MCF 10A (cell line): ENCODE measurements around the gene BCL2L11. TPM values are rescaled to one million over a fixed set of nuclear protein-coding genes. Genes with fewer than 3 reads are reported as not detected.

Source experiments
- BruUV-seq: library from RNA; stranded (reverse); fragments of 400-500 nt; replicated peaks from 2 replicates; lab custom pipeline; 2021; lab: Mats Ljungman, UMichigan
- CTCF ChIA-PET: fragments of 300-600 bp; sonication (Branson Sonifier 250); formaldehyde crosslinking; extraction: SDS; loops from one replicate; lab custom pipeline; 2021; ENCODE audit warnings: antibody characterized with exemption, inconsistent platforms; lab: Yijun Ruan, JAX
- POLR2A ChIA-PET: fragments of 300-600, 350-650 bp; sonication (Branson Sonifier 250); formaldehyde crosslinking; extraction: SDS; loops from one replicate; lab custom pipeline; 2020; ENCODE audit warnings: antibody characterized with exemption, inconsistent platforms; lab: Yijun Ruan, JAX
- DNase-seq: peaks from one replicate; pipeline ENCODE4 v3.0.0-alpha.2; 2018; ENCODE audit not compliant: unreplicated experiment
- H3K27ac Mint-ChIP-seq: one replicate; pipeline ENCODE4 v1.8.0; 2022; ENCODE audit warnings: mild to moderate bottlenecking, low read depth, mixed read lengths; ENCODE audit not compliant: unreplicated experiment
- H3K27me3 Mint-ChIP-seq: one replicate; pipeline ENCODE4 v1.8.0; 2022; ENCODE audit warnings: mixed read lengths; ENCODE audit not compliant: insufficient read depth, unreplicated experiment
- H3K36me3 Mint-ChIP-seq: one replicate; pipeline ENCODE4 v1.8.0; 2022; ENCODE audit warnings: mild to moderate bottlenecking, moderate library complexity, mixed read lengths; ENCODE audit not compliant: insufficient read depth, unreplicated experiment
- H3K4me1 Mint-ChIP-seq: one replicate; pipeline ENCODE4 v1.8.0; 2022; ENCODE audit warnings: mixed read lengths; ENCODE audit not compliant: insufficient read depth, unreplicated experiment
- H3K4me3 Mint-ChIP-seq: one replicate; pipeline ENCODE4 v1.8.0; 2022; ENCODE audit warnings: mild to moderate bottlenecking, moderate library complexity, mixed read lengths; ENCODE audit not compliant: unreplicated experiment
- H3K9me3 Mint-ChIP-seq: one replicate; pipeline ENCODE4 v1.8.0; 2022; ENCODE audit warnings: mixed read lengths; ENCODE audit not compliant: unreplicated experiment
- intact Hi-C: fragments of 100-400 bp; cut with micrococcal nuclease; formaldehyde crosslinking; loops from 2 replicates; pipeline ENCODE4 v1.14.1; 2022
- total RNA-seq: library from RNA; stranded (reverse); gene quantifications from 2 replicates; pipeline ENCODE4 v1.2.3, GENCODE V29; 2022
- TF ChIP-seq, protein P1 (sequence below): fragments of 200-600 bp; IDR thresholded peaks from one replicate; pipeline ENCODE4 v1.8.0; 2022; ENCODE audit warnings: antibody characterized with exemption, mild to moderate bottlenecking; ENCODE audit not compliant: unreplicated experiment

BCL2L11 gene
- total RNA-seq, 1 experiment from 2014 or later = 5.8 TPM

DNA sequence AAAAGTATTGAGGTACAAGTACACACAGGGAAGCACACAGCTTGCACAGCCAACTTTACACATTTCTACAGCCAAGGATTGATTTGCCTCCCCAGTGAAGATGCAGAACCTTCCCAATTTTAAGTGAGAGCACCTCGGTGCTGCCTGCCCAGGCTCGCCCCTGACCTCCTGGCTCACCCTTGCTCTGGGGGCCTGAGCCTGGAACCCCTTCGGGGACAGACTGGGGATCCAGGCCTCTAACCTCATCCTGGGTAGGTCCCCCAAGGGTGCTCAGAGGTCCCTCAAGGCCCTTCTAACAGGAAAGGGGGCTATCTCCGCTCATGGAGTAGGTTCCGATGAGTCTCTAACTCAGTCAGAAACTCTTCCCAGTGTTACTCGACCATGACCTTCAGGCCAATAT, 53.1 kb downstream of the BCL2L11 start:
- Mint-ChIP-seq H3K36me3 (peaks cover 6% of the 10 kb centered on the region), H3K27ac (no peak overlapping the region), H3K9me3 (no peaks in the 10 kb centered on the region), H3K4me3 (no peak overlapping the region), H3K27me3 (no peaks in the 10 kb centered on the region), H3K4me1 (peaks cover 45% of the 10 kb centered on the region)
- intact Hi-C loops = no loop called here
- ChIA-PET POLR2A (no interaction called here), CTCF (no interaction called here)
- BruUV-seq = no TSS peak
- no peak for DNase-seq
- TF ChIP-seq, protein P1, sequence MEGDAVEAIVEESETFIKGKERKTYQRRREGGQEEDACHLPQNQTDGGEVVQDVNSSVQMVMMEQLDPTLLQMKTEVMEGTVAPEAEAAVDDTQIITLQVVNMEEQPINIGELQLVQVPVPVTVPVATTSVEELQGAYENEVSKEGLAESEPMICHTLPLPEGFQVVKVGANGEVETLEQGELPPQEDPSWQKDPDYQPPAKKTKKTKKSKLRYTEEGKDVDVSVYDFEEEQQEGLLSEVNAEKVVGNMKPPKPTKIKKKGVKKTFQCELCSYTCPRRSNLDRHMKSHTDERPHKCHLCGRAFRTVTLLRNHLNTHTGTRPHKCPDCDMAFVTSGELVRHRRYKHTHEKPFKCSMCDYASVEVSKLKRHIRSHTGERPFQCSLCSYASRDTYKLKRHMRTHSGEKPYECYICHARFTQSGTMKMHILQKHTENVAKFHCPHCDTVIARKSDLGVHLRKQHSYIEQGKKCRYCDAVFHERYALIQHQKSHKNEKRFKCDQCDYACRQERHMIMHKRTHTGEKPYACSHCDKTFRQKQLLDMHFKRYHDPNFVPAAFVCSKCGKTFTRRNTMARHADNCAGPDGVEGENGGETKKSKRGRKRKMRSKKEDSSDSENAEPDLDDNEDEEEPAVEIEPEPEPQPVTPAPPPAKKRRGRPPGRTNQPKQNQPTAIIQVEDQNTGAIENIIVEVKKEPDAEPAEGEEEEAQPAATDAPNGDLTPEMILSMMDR = no peak

DNA sequence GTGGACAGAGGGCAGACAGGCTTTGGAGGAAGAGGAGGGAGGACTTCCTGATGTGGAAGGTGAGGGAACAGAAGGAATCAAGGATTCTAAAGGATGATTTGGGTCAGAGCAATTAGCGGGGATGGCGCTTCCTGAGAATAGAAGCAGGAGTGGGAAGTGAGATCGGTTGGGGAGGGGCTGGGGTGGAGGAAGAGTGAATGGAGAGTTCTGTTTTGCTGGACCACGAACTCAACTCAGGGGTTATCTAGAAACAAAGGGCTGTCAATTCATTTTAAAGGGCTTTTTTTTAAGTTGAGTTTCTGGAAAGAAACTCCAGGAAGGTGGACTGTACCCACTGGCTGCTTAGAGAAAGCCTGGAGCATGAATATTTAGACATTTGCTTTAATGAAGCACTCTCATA, 54.9 kb downstream of the BCL2L11 start:
- Mint-ChIP-seq H3K27ac (peak overlapping the region; percentile 24), H3K27me3 (no peaks in the 10 kb centered on the region), H3K9me3 (no peaks in the 10 kb centered on the region), H3K4me3 (no peak overlapping the region), H3K4me1 (peaks cover 40% of the 10 kb centered on the region), H3K36me3 (no peaks in the 10 kb centered on the region)
- DNase-seq = no peak
- no TSS peak for BruUV-seq
- TF ChIP-seq, protein P1 = no peak
- ChIA-PET POLR2A (interaction anchor here (2.1 kb wide), 1 partner anchor 55 kb away, joined by 14 read pairs; the partner anchor contains the start of gene BCL2L11), CTCF (no interaction called here)
- intact Hi-C loops = no loop called here

DNA sequence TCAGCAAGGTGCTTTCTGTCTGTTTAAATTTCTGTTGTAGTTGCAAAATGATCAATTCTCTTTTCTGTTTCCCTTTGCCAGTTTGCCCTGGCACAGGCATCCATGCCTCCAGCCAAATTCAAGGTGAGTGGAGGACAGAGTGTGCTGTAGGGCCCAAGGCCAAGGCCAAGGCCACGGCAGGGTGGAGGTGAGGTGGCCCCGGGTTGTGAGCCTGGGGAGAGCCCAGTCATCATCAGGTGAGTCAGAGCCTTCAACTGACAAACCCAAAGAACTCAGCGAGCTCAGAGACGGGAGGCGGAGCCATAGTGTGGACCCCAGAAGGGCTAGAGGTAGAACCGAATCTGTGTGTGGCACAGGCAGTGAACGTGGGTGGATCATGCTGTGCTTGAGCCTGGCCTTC, 55.7 kb downstream of the BCL2L11 start:
- intact Hi-C loops = no loop called here
- Mint-ChIP-seq H3K4me1 (peaks cover 36% of the 10 kb centered on the region), H3K27ac (peak overlapping the region; percentile 24), H3K4me3 (peak overlapping the region; percentile 8), H3K27me3 (no peaks in the 10 kb centered on the region), H3K36me3 (no peaks in the 10 kb centered on the region), H3K9me3 (no peaks in the 10 kb centered on the region)
- BruUV-seq = no TSS peak
- TF ChIP-seq, protein P1 = no peak
- ChIA-PET POLR2A (interaction anchor here (0.6 to 2.3 kb wide), 5 partner anchors 9 to 526 kb away, joined by 3 to 14 read pairs (median 3); partner anchors contain the start of gene BCL2L11), CTCF (interaction anchor here (0.6 to 1.3 kb wide), 2 partner anchors 9 kb away, joined by 3 to 5 read pairs; no protein-coding TSS in a partner anchor)
- peak; percentile 75 for DNase-seq

DNA sequence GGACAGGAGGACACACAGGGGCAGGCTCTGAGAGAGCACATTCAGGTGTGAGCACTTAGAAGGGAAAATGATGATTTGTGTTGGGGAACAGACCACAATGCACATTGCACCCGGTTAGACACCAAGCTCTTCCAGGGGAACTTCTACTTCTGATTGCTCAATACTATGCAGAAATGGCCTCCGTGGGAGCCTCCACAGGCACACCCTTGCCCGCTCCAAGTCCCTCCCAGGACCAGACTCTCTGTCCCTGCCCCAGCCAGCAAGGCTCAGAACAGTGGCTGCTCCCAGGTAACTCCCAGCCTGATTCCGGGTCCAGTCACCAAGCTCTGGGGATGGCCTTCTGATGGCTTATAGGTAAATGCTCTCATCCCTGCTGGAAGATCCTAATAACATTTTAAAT, 56.2 kb downstream of the BCL2L11 start:
- Mint-ChIP-seq H3K36me3 (no peaks in the 10 kb centered on the region), H3K4me1 (peaks cover 31% of the 10 kb centered on the region), H3K4me3 (peak overlapping the region; percentile 8), H3K27ac (peak overlapping the region; percentile 24), H3K9me3 (no peaks in the 10 kb centered on the region), H3K27me3 (no peaks in the 10 kb centered on the region)
- CTCF ChIA-PET = interaction anchor here (0.6 to 1.3 kb wide), 2 partner anchors 9 kb away, joined by 3 to 5 read pairs; no protein-coding TSS in a partner anchor
- no TSS peak for BruUV-seq
- TF ChIP-seq, protein P1 = no peak
- POLR2A ChIA-PET = interaction anchor here (1.0 to 2.3 kb wide), 4 partner anchors 9 to 57 kb away, joined by 3 to 14 read pairs (median 8); partner anchors contain the start of gene BCL2L11
- DNase-seq = peak; percentile 31
- intact Hi-C loops = no loop called here
